ENCODE data around the gene TRIM15. TPM values are rescaled to one million over a fixed set of nuclear protein-coding genes. Genes with fewer than 3 reads are reported as not detected.
"Not testable (repeated sequence)": the region's sequence is repeated elsewhere in the genome, so short reads cannot be mapped to it uniquely, and the experiment has no call there.

TRIM15 gene
- total RNA-seq, 2 donors from 2014 or later: not detected

- intact Hi-C loops (cut with DNase I): no loop called here
- ATAC-seq: no peak
These were observed 4.8 kb upstream of the TRIM15 start for GRCh38 chr6:30158475-30159040.

GRCh38 chr6:30160008-30160784 lies 3.1 kb upstream of the TRIM15 start:
- ATAC-seq (no peak), DNase-seq (no peak)
- intact Hi-C loops (cut with DNase I): no loop called here

More at GRCh38 chr6:30158475-30159040, 4.8 kb upstream of the TRIM15 start:
- no peak for DNase-seq

- ATAC-seq (no peak), DNase-seq (no peak)
- intact Hi-C loops (cut with DNase I): no loop called here
These were observed 2.4 kb upstream of the TRIM15 start, which contains the start of gene TRIM10 for GRCh38 chr6:30160785-30161531. Gene TRIM10 (minus strand): TSS chr6:30161211. CDS start chr6:30160858, 353 bp downstream.

- no peak for ATAC-seq
- intact Hi-C loops (cut with DNase I): no loop called here
- DNase-seq: no peak
These were observed 869 bp upstream of the TRIM15 start for GRCh38 chr6:30162265-30163089.

GRCh38 chr6:30163918-30164654 lies 740 bp downstream of the TRIM15 start:
- ATAC-seq (no peak), DNase-seq (no peak)
- intact Hi-C loops (cut with DNase I): no loop called here

GRCh38 chr6:30164714-30165113 lies 1.4 kb downstream of the TRIM15 start:
- ATAC-seq: no peak
- DNase-seq: no peak
- intact Hi-C loops (cut with DNase I): no loop called here

GRCh38 chr6:30165238-30165637 lies 1.9 kb downstream of the TRIM15 start:
- DNase-seq; intact Hi-C loops (cut with DNase I); ATAC-seq: not testable (repeated sequence)

GRCh38 chr6:30167101-30167500 lies 3.8 kb downstream of the TRIM15 start:
- DNase-seq (no peak), ATAC-seq (no peak)
- intact Hi-C loops (cut with DNase I): no loop called here

- ATAC-seq (no peak), DNase-seq (no peak)
- intact Hi-C loops (cut with DNase I): no loop called here
These were observed 5.4 kb downstream of the TRIM15 start for GRCh38 chr6:30168741-30169140.

- ATAC-seq (peak in 1 of 2 donors; percentile 79), DNase-seq (no peak)
- intact Hi-C loops (cut with DNase I): loop anchor here in 1 of 2 donors (10.0 kb wide), 1 partner anchor 55 kb away; the partner anchor contains the start of gene TRIM31
These were observed 6.6 kb downstream of the TRIM15 start for GRCh38 chr6:30169658-30170614.

- intact Hi-C loops (cut with DNase I): loop anchor here in 1 of 2 donors (10.0 kb wide), 1 partner anchor 57 kb away; the partner anchor contains the start of gene TRIM31
- no peak for DNase-seq
- peak in 1 of 2 donors; percentile 46 for ATAC-seq
These were observed 8.5 kb downstream of the TRIM15 start for GRCh38 chr6:30171677-30172471.

GRCh38 chr6:30172681-30173080 lies 9.3 kb downstream of the TRIM15 start:
- intact Hi-C loops (cut with DNase I): loop anchor here in 1 of 2 donors (10.0 kb wide), 1 partner anchor 58 kb away; the partner anchor contains the start of gene TRIM31
- DNase-seq (no peak), ATAC-seq (no peak)

- ATAC-seq (no peak), DNase-seq (no peak)
- intact Hi-C loops (cut with DNase I): loop anchor here in 1 of 2 donors (10.0 kb wide), 1 partner anchor 61 kb away; the partner anchor contains the start of gene TRIM31
These were observed 12.4 kb downstream of the TRIM15 start for GRCh38 chr6:30175765-30176164.

GRCh38 chr6:30178837-30179236 lies 15.5 kb downstream of the TRIM15 start:
- intact Hi-C loops (cut with DNase I): loop anchor here in 1 of 2 donors (10.0 kb wide), 1 partner anchor 64 kb away; the partner anchor contains the start of gene TRIM31
- DNase-seq (no peak), ATAC-seq (no peak)

- ATAC-seq: no peak
- intact Hi-C loops (cut with DNase I): no loop called here
- no peak for DNase-seq
These were observed 16.8 kb downstream of the TRIM15 start for GRCh38 chr6:30180145-30180544.

GRCh38 chr6:30184417-30185031 lies 21.2 kb downstream of the TRIM15 start:
- intact Hi-C loops (cut with DNase I): no loop called here
- ATAC-seq: no peak
- no peak for DNase-seq
